Stomach (tissue), 9 donors: Measurements from ENCODE around the gene C17orf107. TPM values are rescaled to one million over a fixed set of nuclear protein-coding genes. Genes with fewer than 3 reads are reported as not detected.
"Not testable (repeated sequence)": the region's sequence is repeated elsewhere in the genome, so short reads cannot be mapped to it uniquely, and the experiment has no call there.

Experiments used
- DNase-seq, 2 donors: peaks; one replicate each; pipeline versions ENCODE4 v3.0.0 to v3.0.0-alpha.2; 2013 to 2019
- H3K27ac ChIP-seq, 5 donors: fragments of 200-600 bp in 4 of 5; sonication (generic) in 4 of 5; one replicate each; pipeline ENCODE4 v1.5.1; 2013 to 2019; ENCODE audit warnings: mild to moderate bottlenecking in 1 of 5, moderate library complexity in 1 of 5
- H3K27me3 ChIP-seq, 3 donors: fragments of 200-600 bp; sonication (generic); one replicate each; pipeline ENCODE4 v1.5.1; 2017 to 2019; ENCODE audit warnings: mixed run types in 1 of 3
- H3K36me3 ChIP-seq, 4 donors: fragments of 200-600 bp; sonication (generic); 1 replicate in 3 of 4; 2 replicates in 1 of 4; pipeline ENCODE4 v1.5.1; 2016 to 2019
- H3K4me1 ChIP-seq, 4 donors: fragments of 200-600 bp; sonication (generic); one replicate each; pipeline ENCODE4 v1.5.1; 2016 to 2019
- H3K4me3 ChIP-seq, 4 donors: fragments of 200-600 bp; sonication (generic) in 3 of 4; one replicate each; pipeline ENCODE4 v1.5.1; 2016 to 2019; ENCODE audit warnings: mild to moderate bottlenecking in 1 of 4
- H3K9me3 ChIP-seq, 4 donors: fragments of 200-600 bp; sonication (generic); one replicate each; pipeline ENCODE4 v1.5.1; 2016 to 2019
- EP300 ChIP-seq: sonication (generic); formaldehyde crosslinking; IDR thresholded peaks from one replicate; pipeline ENCODE4 v1.6.1; 2017; ENCODE audit warnings: antibody characterized with exemption
- POLR2A ChIP-seq, 4 donors: fragments of 450-650 bp; IDR thresholded peaks; one replicate each; pipeline ENCODE4 v1.6.1; 2016; ENCODE audit warnings: antibody characterized with exemption in 4 of 4, control low read depth in 2 of 4, mild to moderate bottlenecking in 1 of 4, moderate library complexity in 1 of 4
- POLR2AphosphoS5 ChIP-seq, 3 donors: sonication (generic); formaldehyde crosslinking; IDR thresholded peaks; one replicate each; pipeline ENCODE4 v1.6.1; 2016; ENCODE audit warnings: antibody characterized with exemption in 3 of 3
- WGBS, 5 donors: extraction: QIAGEN DNeasy Blood & Tissue Kit in 3 of 5; methylation state at CpG; one replicate each; pipeline versions ENCODE4 v1.1.5 to v1.1.7; 2013 to 2018; 5-methylcytosine and 5-hydroxymethylcytosine counted together
- intact Hi-C: fragments of 100-400 bp; cut with DNase I; formaldehyde crosslinking; loops from one replicate; pipeline ENCODE4 v1.15.1; 2023; ENCODE audit warnings: low total_unique reads
- polyA plus RNA-seq, 3 donors: library from polyadenylated mRNA; stranded (reverse); fragments of 200-250 nt; gene quantifications; one replicate each; pipeline ENCODE4 v1.2.3, GENCODE V29; 2013
- total RNA-seq, 5 donors: library from RNA; depleted of rRNA; stranded (reverse); fragments of >200 nt; gene quantifications; one replicate each; pipeline versions ENCODE4 v1.1.0 to v1.2.3, GENCODE V29; 2014 to 2016
- TF ChIP-seq, protein P1 (sequence below), 7 experiments: fragments of 450-650 bp in 4 of 7; fragments of 200-600 bp in 3 of 7; sonication (generic) in 3 of 7; IDR thresholded peaks; one replicate each; pipeline ENCODE4 v1.5.1; 2016 to 2019; ENCODE audit warnings: antibody characterized with exemption in 7 of 7, control low read depth in 2 of 7, mild to moderate bottlenecking in 1 of 7
- donor health status: healthy with polysubstance abuse.
- donor health status: Bipolar disorder and iron deficiency.
- donor health status: healthy.

The C17orf107 gene
- total and polyA plus RNA-seq, 8 donors: 0.75 to 6.6 (median 2.8) TPM; not detected in 1

DNA sequence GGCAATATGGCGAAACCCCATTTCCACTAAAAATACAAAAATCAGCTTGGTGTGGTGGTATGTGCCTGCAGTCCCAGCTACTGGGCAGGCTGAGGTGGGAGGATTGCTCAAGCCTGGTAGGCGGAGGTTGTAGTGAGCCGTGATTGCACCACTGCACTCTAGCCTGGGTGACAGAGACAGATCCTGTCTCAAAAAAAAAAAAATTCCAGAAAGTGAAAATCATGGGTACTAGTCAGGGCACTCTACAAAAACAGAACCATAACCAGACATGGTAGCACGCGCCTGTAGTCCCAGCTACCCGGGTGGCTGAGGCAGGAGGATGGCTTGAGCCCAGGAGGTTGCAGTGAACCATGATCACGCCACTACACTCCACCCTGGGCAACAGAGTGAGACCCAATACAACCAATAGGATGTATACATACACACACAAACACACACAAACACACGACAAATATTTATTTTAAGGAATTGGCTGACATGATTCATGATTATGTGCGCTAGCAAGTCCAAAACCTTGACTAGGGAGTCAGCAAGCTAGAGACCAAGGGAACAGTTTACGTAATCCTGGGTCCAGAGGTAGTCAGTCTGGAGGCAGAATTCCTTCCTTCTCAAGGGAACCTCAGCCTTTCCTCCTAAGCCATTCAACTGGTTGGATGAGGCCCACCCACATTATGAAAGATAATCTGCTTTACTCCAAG is 21.2 kb downstream of the C17orf107 start:
- H3K27ac ChIP-seq: no peak overlapping the region
- no peak for DNase-seq
- 78 to 83% (median 81%) methylated on average over 10 of the region's 10 CpGs for WGBS, 5 donors
- no peaks in the 10 kb centered on the region for H3K36me3 ChIP-seq
- TF ChIP-seq POLR2AphosphoS5 (IDR thresholded peaks at IDR 0.05): no peak
- TF ChIP-seq POLR2A (IDR thresholded peaks at IDR 0.05): no peak
- no peak for TF ChIP-seq EP300
- TF ChIP-seq, protein P1, sequence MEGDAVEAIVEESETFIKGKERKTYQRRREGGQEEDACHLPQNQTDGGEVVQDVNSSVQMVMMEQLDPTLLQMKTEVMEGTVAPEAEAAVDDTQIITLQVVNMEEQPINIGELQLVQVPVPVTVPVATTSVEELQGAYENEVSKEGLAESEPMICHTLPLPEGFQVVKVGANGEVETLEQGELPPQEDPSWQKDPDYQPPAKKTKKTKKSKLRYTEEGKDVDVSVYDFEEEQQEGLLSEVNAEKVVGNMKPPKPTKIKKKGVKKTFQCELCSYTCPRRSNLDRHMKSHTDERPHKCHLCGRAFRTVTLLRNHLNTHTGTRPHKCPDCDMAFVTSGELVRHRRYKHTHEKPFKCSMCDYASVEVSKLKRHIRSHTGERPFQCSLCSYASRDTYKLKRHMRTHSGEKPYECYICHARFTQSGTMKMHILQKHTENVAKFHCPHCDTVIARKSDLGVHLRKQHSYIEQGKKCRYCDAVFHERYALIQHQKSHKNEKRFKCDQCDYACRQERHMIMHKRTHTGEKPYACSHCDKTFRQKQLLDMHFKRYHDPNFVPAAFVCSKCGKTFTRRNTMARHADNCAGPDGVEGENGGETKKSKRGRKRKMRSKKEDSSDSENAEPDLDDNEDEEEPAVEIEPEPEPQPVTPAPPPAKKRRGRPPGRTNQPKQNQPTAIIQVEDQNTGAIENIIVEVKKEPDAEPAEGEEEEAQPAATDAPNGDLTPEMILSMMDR (IDR thresholded peaks at IDR 0.05): no peak
- intact Hi-C loops: no loop called here
- no peaks in the 10 kb centered on the region for H3K27me3 ChIP-seq
- no peak overlapping the region for H3K4me3 ChIP-seq
- no peaks in the 10 kb centered on the region for H3K9me3 ChIP-seq
- H3K4me1 ChIP-seq: no peaks in the 10 kb centered on the region

DNA sequence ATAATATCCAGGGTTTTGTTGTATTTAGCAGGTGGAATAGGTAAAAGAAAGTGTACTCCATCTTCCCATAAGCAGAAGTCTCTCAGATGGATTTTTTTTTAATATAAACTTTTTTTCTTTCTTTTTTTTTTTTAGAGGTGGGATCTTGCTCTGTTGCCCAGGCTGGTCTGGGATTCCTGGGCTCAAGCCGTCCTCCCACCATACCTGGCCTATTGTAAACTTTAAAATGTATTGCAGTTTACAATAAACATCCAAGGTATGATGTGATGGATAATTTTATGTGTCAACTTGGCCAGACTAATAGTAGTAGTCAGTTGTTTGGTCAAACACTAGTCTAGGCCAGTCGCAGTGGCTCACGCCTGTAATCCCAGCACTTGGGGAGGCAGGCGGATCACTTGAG is 22.0 kb downstream of the C17orf107 start:
- no peaks in the 10 kb centered on the region for H3K27me3 ChIP-seq
- no peaks in the 10 kb centered on the region for H3K9me3 ChIP-seq
- WGBS, 5 donors: 87 to 92% (median 91%) methylated on average over 4 of the region's 4 CpGs
- H3K4me3 ChIP-seq: no peak overlapping the region
- no peaks in the 10 kb centered on the region for H3K4me1 ChIP-seq
- H3K36me3 ChIP-seq: no peaks in the 10 kb centered on the region
- intact Hi-C loops: no loop called here
- no peak for DNase-seq
- no peak overlapping the region for H3K27ac ChIP-seq
- TF ChIP-seq POLR2AphosphoS5 (IDR thresholded peaks at IDR 0.05) (no peak), EP300 (no peak), POLR2A (IDR thresholded peaks at IDR 0.05) (no peak)
- TF ChIP-seq, protein P1 (IDR thresholded peaks at IDR 0.05): no peak

DNA sequence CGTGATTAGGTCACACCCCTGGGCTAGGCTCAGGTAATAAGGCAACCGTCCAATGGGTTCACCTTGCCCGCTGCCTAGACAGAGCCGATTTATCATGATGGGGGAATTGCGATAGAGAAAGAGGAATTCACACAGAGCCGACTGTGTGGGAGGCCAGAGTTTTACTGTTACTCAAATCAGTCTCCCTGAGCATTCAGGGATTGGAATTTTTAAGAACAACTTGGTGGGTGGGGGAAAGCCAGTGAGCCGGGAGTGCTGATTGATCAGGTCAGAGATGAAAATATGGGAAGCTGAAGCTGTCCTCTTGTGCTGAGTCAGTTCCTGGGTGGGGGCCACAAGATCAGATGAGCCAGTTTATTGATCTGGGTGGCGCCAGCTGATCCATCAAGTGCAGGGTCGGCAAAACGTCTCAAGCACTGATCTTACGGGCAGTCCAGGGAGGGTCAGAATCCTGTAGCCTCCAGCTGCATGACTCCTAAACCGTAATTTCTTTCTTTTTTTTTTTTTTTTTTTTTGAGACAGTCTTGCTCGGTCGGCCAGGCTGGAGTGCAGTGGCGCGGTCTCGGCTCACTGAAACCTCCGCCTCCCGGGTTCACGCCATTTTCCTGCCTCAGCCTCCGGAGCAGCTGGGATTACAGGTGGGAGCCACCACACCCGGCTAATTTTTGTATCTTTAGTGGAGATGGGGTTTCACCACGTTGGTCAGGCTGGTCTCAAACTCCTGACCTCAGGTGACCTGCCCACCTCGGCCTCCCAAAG is 27.4 kb downstream of the C17orf107 start:
- H3K9me3 ChIP-seq, H3K27me3 ChIP-seq, H3K27ac ChIP-seq, H3K36me3 ChIP-seq, DNase-seq, H3K4me3 ChIP-seq, intact Hi-C loops, H3K4me1 ChIP-seq: not testable (repeated sequence)
- 81 to 87% (median 84%) methylated on average over 23 to 24 of the region's 24 CpGs for WGBS, 5 donors

DNA sequence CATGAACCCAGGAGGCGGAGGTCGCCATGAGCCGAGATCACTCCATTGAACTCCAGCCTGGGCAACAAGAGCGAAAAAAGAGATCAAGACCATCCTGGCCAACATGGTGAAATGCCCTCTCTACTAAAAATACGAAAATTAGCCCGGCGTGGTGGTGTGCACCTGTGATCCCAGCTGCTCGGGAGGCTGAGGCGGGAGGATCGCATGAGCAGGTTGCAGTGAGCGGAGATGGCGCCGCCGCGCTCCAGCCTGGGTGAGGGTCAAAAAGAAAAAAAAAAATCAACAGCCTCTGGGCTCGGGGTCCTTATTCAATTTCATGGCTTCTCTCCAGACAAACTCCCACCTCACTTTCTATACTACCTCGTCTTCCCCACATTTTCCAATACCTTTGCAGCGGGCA is 29.5 kb downstream of the C17orf107 start:
- intact Hi-C loops: no loop called here
- Histone ChIP-seq H3K27me3 (no peaks in the 10 kb centered on the region), H3K4me1 (peaks cover under 1 to 6% (median 3%) of the 10 kb centered on the region in 4 donors), H3K9me3 (no peaks in the 10 kb centered on the region), H3K36me3 (peaks cover 0 to 8% (median 0%) of the 10 kb centered on the region in 4 donors), H3K4me3 (no peak overlapping the region), H3K27ac (no peak overlapping the region)
- no peak for DNase-seq
- no peak for TF ChIP-seq POLR2A (IDR thresholded peaks at IDR 0.05)
- TF ChIP-seq EP300: no peak
- 96 to 98% (median 96%) methylated on average over 18 of the region's 18 CpGs for WGBS, 5 donors

DNA sequence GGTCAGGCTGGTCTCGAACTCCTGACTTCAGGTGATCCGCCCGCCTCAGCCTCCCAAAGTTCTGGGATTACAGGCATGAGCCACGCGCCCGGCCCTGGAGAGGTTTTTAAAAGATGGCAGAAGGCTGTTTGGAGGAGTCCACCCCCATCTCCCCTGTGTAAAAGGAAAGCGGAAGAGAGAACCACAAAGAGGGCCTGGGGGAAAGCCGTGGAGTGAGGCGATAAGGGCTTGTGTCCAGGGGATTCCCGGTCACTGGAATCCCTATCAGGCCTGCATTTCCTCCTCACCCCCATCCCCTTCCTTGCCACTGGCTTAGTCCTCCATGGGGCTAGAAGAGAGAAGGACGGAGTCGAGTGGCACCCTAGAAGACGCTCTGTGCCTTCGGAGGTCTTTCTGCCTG is 32.6 kb downstream of the C17orf107 start, which contains the start of gene GP1BA:
TSS of gene GP1BA (plus strand) at position 315 of the 400 bp plus-strand sequence. CDS start 328 bp downstream, outside the sequence.
- Histone ChIP-seq H3K27ac (no peak within 1 kb of the TSS), H3K4me3 (no peak within 1 kb of the TSS), H3K27me3 (no peaks in the 10 kb centered on the region), H3K36me3 (peaks cover 11 to 24% (median 13%) of the 10 kb centered on the region in 4 donors), H3K9me3 (no peaks in the 10 kb centered on the region), H3K4me1 (peaks cover 5 to 16% (median 11%) of the 10 kb centered on the region in 4 donors)
- no peak for DNase-seq
- TF ChIP-seq POLR2AphosphoS5 (IDR thresholded peaks at IDR 0.05) (no peak), EP300 (no peak)
- 79 to 87% (median 82%) methylated on average over 14 of the region's 14 CpGs for WGBS, 5 donors
- intact Hi-C loops: no loop called here
